GM12873 (cell line): Measurements from ENCODE around the gene DCAF17.

Source experiments
- TF ChIP-seq, protein P1 (sequence below): IDR thresholded peaks from 2 replicates; pipeline ENCODE4 v1.5.1; 2012; ENCODE audit warnings: low read depth, mild to moderate bottlenecking, moderate library complexity, low read length, control low read depth; ENCODE audit not compliant: insufficient read depth; ENCODE audit errors: missing control alignments

DCAF17 gene

DNA sequence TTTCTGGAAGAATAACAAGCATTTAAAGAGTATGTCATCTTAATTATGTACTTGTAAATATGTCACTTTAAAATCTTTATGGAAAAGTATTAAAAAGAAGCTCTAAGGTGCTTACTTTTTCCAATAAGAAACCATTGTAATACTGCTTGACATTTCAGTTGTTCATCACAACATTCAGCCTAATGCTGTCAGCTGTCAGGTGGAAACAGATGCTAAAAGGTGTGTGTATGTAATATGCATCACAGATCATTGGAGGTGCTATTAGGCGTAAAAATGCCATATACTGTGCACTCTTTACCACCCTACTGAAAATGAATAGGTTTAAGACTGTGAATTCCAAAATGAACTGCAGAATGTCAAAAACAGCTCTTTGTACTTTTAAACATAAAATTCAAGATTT, 40.5 kb upstream of the DCAF17 start:
- TF ChIP-seq, protein P1, sequence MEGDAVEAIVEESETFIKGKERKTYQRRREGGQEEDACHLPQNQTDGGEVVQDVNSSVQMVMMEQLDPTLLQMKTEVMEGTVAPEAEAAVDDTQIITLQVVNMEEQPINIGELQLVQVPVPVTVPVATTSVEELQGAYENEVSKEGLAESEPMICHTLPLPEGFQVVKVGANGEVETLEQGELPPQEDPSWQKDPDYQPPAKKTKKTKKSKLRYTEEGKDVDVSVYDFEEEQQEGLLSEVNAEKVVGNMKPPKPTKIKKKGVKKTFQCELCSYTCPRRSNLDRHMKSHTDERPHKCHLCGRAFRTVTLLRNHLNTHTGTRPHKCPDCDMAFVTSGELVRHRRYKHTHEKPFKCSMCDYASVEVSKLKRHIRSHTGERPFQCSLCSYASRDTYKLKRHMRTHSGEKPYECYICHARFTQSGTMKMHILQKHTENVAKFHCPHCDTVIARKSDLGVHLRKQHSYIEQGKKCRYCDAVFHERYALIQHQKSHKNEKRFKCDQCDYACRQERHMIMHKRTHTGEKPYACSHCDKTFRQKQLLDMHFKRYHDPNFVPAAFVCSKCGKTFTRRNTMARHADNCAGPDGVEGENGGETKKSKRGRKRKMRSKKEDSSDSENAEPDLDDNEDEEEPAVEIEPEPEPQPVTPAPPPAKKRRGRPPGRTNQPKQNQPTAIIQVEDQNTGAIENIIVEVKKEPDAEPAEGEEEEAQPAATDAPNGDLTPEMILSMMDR, result no peak

GRCh38 chr2:171394164-171394740, 39.8 kb upstream of the DCAF17 start:
- TF ChIP-seq, protein P1, result no peak

DNA sequence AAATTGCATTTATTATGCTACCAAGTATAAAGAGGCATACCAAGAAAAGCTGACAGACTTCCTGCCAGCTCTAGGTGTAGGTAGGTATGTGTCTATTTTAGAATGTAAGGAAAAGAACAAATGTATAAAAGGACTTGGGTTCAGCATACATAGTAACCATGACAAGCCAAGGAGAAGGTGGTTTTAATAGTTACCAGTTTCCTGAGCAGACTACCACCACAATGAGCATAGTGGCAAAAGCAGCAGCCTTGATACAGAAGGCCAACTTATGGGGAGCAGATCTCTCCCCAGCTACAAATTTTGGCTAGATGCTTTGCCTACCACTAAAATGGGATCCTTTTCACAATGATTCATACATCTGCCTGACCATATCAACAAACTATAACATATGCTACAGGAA, 34.7 kb upstream of the DCAF17 start:
- TF ChIP-seq, protein P1, result no peak

GRCh38 chr2:171400395-171400794, 33.6 kb upstream of the DCAF17 start:
- TF ChIP-seq, protein P1, result no peak

GRCh38 chr2:171401947-171402346, 32.1 kb upstream of the DCAF17 start:
- TF ChIP-seq, protein P1, result no peak

GRCh38 chr2:171402906-171403580, 31.0 kb upstream of the DCAF17 start:
- TF ChIP-seq, protein P1, result no peak

DNA sequence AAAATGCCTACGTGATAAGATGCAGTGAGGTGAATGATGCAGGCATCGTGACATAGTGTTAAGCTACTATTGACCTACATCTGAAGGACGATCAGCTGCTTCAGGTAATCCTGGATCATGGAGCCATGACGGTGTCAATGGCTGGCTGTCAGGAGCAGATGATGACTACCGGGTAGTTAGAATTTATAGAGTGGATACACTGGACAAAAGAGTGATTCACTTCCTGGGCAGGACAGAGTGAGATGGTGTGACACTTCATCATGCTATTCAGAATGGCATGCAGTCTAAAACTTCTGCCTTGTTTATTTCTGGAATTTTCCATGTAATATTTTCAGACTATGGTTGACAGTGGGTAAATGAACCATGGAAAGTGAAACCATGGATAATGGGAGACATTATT, 29.8 kb upstream of the DCAF17 start:
- TF ChIP-seq, protein P1, result no peak
